Ureter (tissue), 1 donor: Measurements from ENCODE around the gene BSPH1. TPM values are rescaled to one million over a fixed set of nuclear protein-coding genes. Genes with fewer than 3 reads are reported as not detected.
"Not testable (repeated sequence)": the region's sequence is repeated elsewhere in the genome, so short reads cannot be mapped to it uniquely, and the experiment has no call there.

Experiments used
- DNase-seq: peaks from one replicate; pipeline ENCODE4 v3.0.0-alpha.2; 2020; ENCODE audit warnings: low spot score
- total RNA-seq: library from RNA; stranded (reverse); gene quantifications from one replicate; pipeline ENCODE4 v1.2.4, GENCODE V29; 2023
- donor health status: DM: yes; HTN: yes; CAD: no.

BSPH1 gene, protein sequence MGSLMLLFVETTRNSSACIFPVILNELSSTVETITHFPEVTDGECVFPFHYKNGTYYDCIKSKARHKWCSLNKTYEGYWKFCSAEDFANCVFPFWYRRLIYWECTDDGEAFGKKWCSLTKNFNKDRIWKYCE
- not detected for total RNA-seq

DNA sequence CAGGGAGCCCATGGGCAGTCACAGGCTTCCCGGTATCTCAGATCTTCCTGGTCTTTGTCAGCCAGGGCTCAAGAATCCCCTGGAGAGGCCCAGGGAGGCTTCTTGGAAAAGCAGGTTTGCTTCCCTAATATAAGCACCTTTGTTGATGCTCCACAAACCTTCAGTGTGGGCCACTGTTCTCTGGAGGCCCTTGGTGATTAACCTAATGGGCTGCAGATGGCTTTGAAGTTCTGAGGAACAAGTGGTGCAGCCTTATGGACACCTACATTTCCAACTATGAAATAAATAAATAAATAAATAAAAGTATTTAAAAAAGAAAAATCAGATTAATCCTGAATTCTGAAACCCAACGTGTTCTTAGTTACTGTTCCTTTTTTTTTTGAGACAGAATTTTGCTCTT lies at the start of gene BSPH1:
BSPH1 (minus strand) TSS at position 101 of the 400 bp plus-strand sequence; CDS start at position 12, 89 bp downstream.
- DNase-seq = no peak

DNA sequence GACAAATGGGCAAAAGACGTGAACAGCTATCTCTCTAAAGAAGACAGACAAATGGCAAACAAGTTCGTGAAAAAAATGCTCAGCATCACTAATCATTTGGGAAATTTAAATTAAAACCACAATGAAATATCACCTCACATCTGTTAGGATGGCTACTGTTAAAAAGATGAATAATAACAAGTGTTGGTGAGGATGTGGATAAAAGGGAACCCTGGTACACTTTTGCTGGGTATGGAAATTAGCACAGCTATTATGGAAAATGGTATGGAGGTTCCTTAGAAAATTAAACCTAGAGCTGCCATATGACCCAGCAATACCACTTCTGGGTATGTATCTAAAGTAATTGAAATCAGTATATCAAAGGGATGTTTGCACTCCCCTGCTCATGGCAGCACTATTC lies 44.8 kb upstream of the BSPH1 start:
- no peak for DNase-seq

DNA sequence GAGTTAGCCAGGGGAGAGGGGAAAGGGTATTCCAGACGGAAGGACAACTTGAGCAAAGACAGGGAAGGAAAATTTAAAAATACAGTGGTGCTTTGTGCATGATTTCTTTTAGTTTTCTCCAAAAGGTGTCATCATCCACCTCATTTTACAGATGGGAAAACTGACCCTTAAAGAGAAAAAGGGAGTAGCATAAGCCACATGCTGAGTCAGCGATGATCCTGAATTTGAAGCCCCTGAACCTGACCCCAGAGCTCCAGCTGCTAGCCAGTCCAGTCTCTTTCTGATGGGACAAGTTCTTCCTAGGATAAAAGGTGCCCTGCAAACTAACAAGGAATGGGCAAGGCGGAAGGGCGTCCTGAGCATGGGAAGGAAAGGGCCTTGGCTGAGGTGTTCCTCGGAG lies 41.6 kb upstream of the BSPH1 start:
- no peak for DNase-seq

DNA sequence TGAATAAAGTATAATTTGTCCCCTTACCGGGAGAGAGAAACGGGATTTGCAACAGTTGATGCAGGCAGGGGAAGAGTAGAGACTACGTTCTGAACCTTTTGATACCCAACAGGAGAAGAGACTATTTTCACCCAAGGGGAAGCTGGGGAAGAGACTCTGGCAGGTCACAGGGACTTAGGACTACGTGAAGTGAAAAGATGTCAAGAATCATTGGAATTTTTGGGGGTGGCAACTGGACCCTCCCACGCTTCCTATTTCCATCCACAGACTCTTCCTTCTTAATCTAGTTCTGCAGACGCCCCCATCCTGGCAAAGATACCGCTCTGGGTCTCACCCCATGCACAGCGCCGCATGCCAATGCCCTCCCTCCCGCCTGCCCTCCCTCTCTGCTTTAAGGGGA lies 38.1 kb upstream of the BSPH1 start:
- DNase-seq = no peak

DNA sequence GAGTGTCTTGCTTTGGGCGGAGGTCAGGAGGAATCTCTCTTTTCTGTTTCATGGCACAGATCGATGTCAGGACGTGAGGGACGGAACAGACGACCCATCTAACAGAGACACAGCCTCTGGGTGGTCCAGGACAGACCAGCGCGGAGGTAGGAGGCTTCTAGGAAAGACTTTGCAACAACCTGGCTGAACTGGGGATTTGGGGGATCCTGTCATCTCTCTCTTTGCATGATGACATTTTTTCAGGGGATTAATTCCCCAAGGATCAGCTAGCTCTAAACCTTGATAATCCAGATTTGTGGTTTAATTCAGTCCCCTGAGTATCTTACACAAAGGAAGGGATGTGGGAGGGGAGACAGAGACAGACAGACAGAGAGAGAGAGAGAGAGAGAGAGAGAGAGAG lies 37.5 kb upstream of the BSPH1 start:
- DNase-seq = no peak

DNA sequence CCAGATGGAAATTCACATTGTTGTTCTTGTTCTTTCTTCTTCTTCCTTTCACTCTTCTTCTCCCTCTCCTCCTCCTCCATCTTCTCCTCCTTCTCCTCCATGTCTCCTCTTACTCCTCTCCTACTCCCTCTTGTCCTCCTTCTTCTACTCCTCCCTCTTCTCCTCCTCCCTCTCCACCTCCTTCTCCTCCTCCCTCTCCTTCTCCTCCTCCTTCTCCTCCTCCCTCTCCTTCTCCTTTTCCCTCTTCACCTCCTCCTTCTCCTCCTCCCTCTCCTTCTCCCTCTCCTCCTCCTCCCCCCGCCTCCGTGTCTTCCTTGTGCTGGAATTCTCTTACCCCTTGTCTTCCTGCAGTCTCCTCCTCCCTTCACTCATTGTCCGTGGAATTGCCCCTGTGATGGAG lies 33.5 kb upstream of the BSPH1 start:
- DNase-seq = no peak

DNA sequence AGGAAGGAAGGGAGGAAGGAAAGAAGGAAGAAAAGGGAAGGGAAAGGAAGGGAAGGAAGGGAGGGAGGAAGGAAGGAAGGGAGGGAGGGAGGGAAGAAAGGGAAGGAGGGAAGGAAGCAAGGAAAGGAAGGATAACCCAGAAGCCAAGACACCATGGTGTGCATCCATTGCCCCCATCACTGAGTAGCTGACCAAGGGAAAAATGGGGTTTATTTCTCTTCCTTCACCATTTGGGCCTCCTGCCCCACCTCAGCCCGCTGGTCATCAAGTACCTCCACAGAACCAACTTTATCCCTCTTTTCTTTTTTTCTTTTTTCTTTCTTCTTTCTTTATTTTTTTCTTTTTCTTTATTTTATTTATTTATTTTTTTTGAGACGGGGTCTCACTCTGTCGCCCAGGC lies 31.5 kb upstream of the BSPH1 start:
- no peak for DNase-seq

DNA sequence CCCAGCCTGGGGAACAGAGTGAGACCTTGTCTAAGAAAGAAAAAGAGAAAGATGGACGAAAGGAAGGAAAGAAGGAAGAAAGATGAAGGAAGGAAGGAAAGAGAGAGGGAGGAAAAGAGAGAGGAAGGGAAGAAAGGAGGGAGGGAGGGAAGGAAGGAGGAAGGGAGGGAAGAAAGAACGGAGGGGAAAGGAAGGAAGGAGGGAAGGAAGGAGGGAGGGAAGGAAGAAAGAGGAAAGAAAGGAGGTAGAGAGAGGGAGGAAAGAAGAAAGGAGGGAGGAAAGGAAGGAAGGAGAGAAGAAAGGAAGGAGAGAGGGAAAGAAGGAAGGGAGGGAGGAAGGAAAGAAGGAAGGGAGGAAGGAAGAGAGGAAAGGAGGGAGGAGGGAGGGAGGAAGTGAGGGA lies 31.0 kb upstream of the BSPH1 start:
- no peak for DNase-seq

DNA sequence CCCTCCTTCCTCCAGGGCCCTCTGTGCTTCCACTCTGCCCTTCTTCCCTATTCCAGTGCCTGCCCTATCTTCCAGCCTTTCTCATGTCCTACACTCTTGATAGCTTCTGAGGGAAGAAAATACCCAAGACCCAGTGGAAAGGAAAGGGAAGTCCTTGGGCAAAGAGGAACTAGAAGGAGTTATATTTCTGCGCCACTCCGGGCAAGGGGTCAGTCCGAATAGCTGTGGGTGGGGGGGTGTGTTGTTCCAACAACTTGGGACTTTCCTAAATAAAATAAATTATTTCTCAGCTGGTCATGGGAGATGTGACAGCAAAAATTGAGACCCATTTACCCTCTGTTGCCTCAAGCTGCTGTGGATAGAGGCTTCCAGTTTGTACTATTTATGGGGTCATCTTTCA lies 28.7 kb upstream of the BSPH1 start:
- no peak for DNase-seq

DNA sequence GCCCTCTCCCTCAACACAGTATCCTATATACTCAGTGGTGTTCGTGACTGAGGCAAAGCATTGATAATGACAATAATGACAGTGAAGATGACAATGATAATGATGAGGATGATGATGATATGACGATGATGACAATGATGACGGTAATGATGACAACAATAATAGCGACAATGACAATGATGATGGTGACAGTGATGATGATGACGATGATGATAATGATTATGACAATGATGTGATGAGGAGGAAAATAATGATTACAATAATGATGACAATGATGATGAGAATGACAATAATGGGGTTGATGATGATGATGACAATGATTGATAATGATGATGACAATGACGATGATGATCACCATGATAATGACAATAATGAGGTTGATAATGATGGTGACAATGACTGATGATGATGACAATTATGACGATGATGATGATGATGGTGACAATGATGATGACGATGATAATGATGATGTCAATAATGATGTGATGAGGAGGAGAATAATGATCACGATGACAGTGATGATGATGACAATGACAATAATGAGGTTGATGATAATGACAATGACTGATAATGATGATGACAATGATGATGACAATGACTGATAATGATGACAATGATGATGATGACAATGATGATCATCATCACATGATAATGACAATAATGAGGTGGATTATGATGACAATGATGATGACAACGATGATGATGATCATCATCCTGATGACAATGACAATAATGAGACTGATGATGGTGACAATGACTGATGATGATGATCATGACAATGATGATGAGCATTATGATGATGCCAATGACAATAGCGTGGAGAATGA lies 19.2 kb upstream of the BSPH1 start:
- DNase-seq = no peak

DNA sequence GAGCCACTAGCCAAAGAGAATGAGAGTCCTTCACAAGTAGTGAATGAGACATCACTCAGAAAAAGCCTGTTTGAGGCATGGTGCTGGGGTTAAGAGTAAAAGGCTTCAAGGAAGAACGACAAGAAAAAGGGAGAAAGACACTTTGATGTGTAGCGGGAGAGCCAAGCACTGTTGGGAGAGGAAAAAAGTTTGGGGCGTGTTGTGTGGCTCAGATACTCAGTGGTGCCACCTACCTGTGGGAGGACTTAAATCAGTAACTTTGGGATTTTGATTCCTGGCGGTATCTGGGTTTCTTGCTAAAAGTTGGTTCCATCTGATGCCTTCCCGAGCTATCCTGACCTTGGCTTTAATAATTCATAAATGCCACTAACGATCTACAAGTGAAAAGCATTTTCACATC lies 14.8 kb upstream of the BSPH1 start:
- no peak for DNase-seq

DNA sequence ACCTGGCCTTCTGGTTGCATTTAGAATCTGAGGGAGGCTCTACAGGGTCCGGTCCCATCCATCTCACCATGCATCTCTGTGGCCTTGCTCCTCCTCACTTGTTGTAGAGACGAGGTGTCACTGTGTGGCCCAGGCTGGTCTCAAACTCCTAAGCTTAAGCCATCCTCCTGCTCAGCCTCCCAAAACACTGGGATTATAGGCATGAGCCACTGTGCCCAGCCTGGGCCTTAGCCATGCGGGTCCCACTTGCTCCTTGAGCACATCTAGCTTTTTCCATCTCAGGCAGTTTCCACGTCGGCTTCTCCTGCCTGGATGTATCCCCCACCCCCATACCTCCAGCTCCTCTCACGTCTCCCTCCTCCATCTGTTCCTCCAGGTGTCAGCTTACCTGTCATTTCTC lies 12.3 kb upstream of the BSPH1 start:
- no peak for DNase-seq

DNA sequence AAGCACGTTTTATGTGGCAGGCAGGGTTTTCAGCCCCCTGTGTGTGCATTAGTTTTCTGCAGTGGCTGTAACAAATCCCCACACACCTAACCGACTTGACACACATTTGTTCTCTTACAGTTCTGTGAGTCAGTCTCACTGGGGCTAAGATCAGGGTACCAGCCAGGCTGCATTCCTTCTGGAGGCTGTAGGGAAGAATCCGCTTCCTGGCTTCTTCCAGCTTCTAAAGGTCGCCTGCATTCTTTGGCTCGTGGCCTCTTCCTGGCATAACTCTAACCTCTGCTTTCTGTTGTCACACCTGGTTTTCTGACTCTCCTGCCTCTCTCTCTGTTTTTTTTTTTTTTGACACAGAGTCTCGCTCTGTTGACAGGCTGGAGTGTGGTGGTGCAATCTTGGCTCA lies 8.9 kb upstream of the BSPH1 start:
- DNase-seq = no peak

DNA sequence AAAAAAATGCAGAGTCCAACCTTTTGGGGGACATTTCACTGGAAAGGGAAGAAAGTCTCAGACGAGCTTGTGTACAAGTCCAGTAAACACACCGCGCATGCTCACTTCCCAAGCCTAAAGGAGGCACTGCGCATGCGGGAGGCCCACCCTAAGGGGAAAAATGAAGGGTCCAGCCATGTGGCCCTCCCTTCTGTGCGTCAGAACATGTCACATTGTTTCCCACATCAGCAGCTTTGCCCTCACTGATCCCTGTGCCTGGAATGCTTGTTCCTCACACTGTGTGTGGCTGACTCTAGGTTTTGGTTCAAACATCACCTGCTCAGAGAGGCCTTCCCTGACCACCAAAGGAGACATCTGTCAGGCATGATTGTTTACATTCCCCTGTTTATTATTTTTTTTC lies 6.8 kb upstream of the BSPH1 start:
- no peak for DNase-seq

DNA sequence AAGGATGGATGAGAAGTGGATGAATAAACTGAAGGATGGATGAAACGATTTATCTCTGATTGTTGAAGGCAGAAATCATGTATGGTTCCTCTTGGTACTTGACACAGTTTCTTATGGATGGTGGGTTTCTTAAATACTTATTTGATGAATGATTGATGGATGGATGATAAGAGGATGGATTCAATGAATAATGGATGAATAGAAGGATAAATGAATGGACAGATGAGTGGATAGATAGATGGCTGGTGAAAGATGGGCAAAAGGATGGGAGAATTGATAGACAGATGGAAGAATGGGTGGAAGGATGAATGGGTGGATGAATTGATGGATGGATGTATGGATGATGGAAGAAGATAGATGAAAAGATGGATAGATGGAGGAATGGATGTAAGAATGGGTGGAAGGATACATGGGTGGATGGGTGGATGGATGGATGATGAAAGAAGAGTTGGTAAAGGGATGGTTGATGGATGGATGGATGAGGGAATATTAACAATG lies 4.3 kb upstream of the BSPH1 start:
- no peak for DNase-seq

DNA sequence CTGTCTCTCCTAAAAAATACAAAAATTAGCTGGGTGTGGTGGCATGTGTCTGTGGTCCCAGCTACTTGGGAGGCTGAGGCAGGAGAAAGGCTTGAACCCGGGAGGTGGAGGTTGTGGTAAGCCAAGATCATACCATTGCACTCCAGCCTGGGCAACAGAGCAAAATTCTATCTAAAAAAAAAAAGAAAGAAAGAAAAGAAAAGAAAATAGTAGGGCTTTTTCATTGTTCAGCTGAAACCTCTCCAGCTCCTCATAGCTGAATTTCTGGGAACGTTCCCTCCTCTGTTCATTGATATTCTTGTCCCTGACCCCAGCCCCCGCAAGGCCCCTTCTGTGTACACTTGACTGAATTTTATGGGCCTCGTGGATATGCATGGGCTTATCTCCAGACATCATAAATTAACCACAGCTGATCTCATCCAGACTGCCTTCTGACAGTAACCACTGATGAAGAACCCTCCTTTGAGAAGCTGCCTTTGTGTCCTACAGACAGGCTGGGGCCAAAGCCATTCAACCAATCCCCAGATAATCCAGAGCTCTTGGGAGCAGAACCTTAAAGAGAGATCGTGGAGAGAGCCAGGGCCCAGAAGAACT lies 2.3 kb upstream of the BSPH1 start, which contains the start of gene ELSPBP1:
ELSPBP1 (plus strand) TSS at position 424 of the 594 bp plus-strand sequence. CDS start 14,036 bp downstream, outside the sequence.
- no peak for DNase-seq

DNA sequence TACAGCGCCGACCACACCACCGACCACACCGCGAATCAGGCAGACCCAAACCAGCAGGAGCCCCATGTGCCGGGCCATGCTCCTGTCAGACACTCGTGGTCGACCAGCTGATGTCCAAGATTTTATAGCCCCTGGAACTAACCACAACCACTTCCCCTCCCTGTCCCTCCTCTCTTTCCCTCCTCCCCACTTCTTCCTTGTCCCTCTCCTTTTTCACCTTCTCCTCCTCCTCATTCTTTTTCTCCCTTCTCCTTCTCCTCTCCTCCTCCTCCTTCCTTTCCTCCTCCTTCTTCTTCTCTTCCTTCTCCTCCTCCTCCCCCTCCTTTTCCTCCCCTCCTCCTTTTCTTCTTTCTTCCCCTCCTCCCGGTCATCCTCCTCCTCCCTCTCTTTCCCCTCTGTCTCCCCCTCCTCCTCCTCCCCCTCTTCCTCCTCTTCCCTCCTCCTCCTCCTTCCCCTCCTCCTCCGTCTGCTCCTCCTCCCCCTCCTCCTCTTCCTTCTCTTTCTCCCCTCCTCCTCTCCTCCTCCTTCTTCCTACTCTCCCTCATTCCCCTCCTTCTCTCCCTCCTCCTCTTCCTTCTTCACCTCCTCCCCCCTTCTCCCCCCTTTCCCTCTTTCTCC lies 670 bp downstream of the BSPH1 start:
- DNase-seq = no peak

DNA sequence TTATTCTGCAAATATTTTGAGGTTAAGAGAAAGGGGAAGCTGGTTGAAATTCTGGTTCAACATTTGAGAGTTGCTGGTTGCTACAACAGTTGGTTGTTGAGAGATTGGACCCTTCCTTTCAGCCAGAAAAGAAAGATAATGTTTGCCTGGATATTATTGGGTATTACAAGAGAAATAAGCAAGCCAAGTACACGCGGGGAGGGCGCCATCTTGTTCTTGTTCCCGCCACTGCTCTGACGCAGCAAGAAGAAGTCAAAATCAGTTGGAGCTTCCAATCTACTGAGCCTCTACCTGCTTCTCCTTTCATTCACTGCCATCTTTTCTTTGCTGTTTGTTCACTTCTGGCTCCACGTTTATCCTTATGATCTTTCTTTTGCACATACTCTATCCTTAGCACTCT lies 18.4 kb downstream of the BSPH1 start:
- DNase-seq = no peak

DNA sequence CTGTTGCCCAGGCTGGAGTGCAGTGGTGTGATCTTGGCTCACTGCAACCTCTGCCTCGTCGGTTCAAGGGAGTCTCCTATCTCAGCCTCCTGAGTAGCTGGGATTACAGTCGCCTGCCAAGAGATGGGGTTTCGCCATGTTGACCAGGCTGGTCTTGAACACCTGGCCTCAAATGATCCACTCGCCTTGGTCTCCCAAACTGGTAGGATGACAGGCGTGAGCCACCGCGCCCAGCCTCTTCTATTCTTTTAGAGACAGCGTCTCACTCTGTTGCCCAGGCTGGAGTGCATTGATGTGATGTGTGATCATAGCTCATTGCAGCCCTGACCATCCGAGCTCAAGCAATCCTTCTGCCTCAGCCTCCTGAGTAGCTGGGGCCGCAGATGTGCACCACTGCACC lies 36.0 kb downstream of the BSPH1 start:
- peak; percentile 56 for DNase-seq

DNA sequence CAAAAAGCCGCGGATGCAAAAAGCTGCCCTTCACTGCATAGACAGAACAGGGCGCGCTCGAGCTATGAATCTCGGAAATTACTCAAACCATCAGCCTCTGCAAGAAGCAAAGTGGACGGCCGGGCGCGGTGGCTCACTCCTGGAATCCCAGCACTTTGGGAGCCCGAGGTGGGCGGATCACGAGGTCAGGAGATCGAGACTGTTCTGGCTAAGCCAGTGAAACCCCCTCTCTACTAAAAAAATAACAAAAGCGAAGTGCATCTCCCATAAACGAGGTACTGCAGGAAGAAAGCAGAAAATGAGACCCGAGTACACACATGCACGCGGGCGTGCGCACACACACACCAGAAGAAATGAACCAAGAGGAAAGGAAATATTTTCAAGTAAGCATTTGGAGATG lies 39.8 kb downstream of the BSPH1 start:
- DNase-seq = not testable (repeated sequence)

DNA sequence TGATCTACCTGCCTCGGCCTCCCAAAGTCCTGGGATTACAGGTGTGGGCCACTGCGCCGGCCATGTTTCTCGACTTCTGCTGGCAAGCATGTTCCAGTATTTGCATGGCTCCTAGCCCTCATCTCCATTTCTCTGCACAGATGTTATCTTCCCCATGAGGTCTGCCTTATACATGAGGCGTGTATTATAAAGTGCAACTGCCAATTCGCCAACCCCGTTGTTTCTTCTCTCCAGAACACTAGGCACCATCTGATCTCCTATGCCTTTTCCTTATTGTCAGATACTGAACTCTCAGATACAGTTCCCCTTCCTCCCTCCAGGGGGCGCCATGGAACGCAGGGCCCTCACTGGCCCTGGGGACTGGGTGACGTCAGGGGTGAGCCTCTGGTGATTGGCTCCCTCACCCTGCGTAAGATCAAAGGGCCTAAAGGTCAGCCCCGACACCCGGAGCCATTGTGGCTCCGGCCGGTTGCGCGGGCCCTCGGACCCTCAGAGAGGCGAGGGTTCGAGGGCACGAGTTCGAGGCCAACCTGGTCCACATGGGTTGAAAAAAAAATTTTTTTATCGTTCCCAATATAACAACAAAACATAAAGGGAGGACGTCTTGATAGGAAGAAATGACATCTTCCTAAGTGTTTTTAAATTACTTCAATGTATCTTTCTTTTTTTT lies 42.0 kb downstream of the BSPH1 start:
- DNase-seq = peak; percentile 55

DNA sequence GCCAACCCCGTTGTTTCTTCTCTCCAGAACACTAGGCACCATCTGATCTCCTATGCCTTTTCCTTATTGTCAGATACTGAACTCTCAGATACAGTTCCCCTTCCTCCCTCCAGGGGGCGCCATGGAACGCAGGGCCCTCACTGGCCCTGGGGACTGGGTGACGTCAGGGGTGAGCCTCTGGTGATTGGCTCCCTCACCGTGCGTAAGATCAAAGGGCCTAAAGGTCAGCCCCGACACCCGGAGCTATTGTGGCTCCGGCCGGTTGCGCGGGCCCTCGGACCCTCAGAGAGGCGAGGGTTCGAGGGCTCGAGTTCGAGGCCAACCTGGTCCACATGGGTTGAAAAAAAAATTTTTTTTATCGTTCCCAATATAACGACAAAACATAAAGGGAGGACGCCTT lies 63.4 kb downstream of the BSPH1 start:
- not testable (repeated sequence) for DNase-seq
